ENCODE data around the gene FAM161A.

DNA sequence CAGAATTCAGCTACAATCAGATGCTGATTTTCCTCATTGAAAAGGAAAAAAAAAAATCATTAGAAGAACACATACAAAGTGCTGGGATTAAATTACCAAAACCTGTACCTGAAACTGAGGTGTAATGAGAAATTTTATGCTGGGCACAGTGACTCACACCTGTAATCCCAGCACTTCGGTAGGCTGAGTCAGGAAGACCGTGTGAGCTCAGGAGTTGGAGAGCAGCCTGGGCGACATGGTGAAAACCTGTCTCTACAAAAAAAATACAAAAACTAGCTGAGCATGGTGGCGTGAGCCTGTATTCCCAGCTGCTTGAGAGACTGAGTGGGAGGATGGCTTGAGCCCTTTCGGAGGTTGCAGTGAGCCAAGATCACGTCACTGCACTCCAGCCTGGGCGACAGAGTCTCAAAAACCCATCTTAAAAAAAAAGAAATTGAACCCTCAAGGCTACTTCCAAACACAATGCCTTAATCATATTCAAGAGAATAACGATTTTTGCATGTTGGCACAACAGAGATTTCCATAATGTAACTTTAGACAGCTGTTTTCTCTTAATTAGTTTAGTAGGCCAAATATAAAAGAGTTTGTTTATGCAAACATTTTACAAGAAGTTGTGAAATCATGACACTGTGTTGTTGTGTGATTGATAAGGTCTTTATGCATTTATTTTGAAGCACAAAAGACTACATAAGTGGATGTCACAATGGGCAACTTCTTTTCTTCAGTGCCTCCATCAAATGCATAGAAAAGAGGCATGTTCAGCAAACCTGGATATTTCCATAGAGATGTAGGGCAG is 63.9 kb downstream of the FAM161A start:
- TF ChIP-seq, protein P1, sequence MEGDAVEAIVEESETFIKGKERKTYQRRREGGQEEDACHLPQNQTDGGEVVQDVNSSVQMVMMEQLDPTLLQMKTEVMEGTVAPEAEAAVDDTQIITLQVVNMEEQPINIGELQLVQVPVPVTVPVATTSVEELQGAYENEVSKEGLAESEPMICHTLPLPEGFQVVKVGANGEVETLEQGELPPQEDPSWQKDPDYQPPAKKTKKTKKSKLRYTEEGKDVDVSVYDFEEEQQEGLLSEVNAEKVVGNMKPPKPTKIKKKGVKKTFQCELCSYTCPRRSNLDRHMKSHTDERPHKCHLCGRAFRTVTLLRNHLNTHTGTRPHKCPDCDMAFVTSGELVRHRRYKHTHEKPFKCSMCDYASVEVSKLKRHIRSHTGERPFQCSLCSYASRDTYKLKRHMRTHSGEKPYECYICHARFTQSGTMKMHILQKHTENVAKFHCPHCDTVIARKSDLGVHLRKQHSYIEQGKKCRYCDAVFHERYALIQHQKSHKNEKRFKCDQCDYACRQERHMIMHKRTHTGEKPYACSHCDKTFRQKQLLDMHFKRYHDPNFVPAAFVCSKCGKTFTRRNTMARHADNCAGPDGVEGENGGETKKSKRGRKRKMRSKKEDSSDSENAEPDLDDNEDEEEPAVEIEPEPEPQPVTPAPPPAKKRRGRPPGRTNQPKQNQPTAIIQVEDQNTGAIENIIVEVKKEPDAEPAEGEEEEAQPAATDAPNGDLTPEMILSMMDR (IDR thresholded peaks at IDR 0.05): no peak
- TF ChIP-seq ZFX (IDR thresholded peaks at IDR 0.05; ENCODE audit: borderline replicate concordance): no peak
